H1 (cell line): ENCODE results near the gene SRRM5. TPM values are rescaled to one million over a fixed set of nuclear protein-coding genes. Genes with fewer than 3 reads are reported as not detected.

Source experiments
- CTCF ChIA-PET: fragments of 300-600 bp; sonication (Branson Sonifier 250); formaldehyde crosslinking; loops from one replicate; lab custom pipeline; 2021; ENCODE audit not compliant: partially characterized antibody; lab: Charles Lee
- POLR2A ChIA-PET: fragments of 300-600 bp; sonication (Branson Sonifier 250); formaldehyde crosslinking; loops from one replicate; lab custom pipeline; 2021; ENCODE audit warnings: inconsistent platforms; ENCODE audit not compliant: partially characterized antibody; lab: Charles Lee
- DNase-seq, 2 experiments: peaks; one replicate each; pipeline versions ENCODE4 v3.0.0 to v3.0.0-alpha.2; 2010 to 2022; ENCODE audit warnings: low spot score in 2 of 2, low read depth in 1 of 2, mixed read lengths in 1 of 2
- FAIRE-seq: peaks from 2 replicates; lab custom pipeline; 2011; peaks lifted over from hg19 to GRCh38; lab: Jason Lieb, UNC
- H2AFZ ChIP-seq: 2 replicates; pipeline ENCODE4 v1.8.1; 2012; ENCODE audit warnings: low read length, inconsistent platforms
- H2AK5ac ChIP-seq: 2 replicates; pipeline ENCODE4 v1.6.1; 2013; ENCODE audit warnings: low read depth, low read length
- H2BK120ac ChIP-seq: replicated peaks from 2 replicates; pipeline ENCODE3; 2013; ENCODE audit warnings: low read depth, low read length, inconsistent platforms
- H2BK12ac ChIP-seq: 2 replicates; pipeline ENCODE4 v1.6.1; 2013; ENCODE audit warnings: low read depth, low read length
- H2BK15ac ChIP-seq: 2 replicates; pipeline ENCODE4 v1.6.1; 2013; ENCODE audit warnings: low read length
- H2BK20ac ChIP-seq: 2 replicates; pipeline ENCODE4 v1.6.1; 2013; ENCODE audit warnings: low read length
- H2BK5ac ChIP-seq: 2 replicates; pipeline ENCODE4 v1.6.1; 2013; ENCODE audit warnings: low read depth, low read length
- H3K14ac ChIP-seq: 2 replicates; pipeline ENCODE4 v1.6.1; 2013; ENCODE audit warnings: inconsistent platforms; ENCODE audit not compliant: insufficient read length
- H3K18ac ChIP-seq: 2 replicates; pipeline ENCODE4 v1.6.1; 2013; ENCODE audit warnings: low read length; ENCODE audit errors: extremely low read depth
- H3K23ac ChIP-seq: 2 replicates; pipeline ENCODE4 v1.6.1; 2013; ENCODE audit warnings: inconsistent platforms; ENCODE audit not compliant: insufficient read length
- H3K23me2 ChIP-seq: 2 replicates; pipeline ENCODE4 v1.6.1; 2013; ENCODE audit warnings: low read depth, low read length
- H3K27ac ChIP-seq: 2 replicates; pipeline ENCODE4 v1.6.1; 2011; ENCODE audit warnings: low read depth, low read length, inconsistent platforms
- H3K27me3 ChIP-seq, 4 experiments: replicated peaks in 1 of 4; 1 replicate in 1 of 4; 2 replicates in 3 of 4; pipeline versions ENCODE4 v1.6.1 to v1.8.1; 2011 to 2013; ENCODE audit warnings: low read length in 3 of 4, mild to moderate bottlenecking in 3 of 4, inconsistent platforms in 2 of 4, mixed read lengths in 2 of 4, moderate library complexity in 1 of 4; ENCODE audit not compliant: control insufficient read depth in 3 of 4, insufficient read depth in 3 of 4; ENCODE audit errors: extremely low read depth in 1 of 4
- H3K36me3 ChIP-seq, 4 experiments: 2 replicates each; pipeline versions ENCODE4 v1.6.1 to v1.8.1; 2011 to 2013; ENCODE audit warnings: mild to moderate bottlenecking in 4 of 4, low read length in 3 of 4, moderate library complexity in 2 of 4, control low read depth in 1 of 4, inconsistent platforms in 1 of 4; ENCODE audit not compliant: insufficient read depth in 4 of 4, control insufficient read depth in 2 of 4
- H3K4ac ChIP-seq: replicated peaks from 2 replicates; pipeline ENCODE3; 2013; ENCODE audit warnings: low read length, low read depth, mixed read lengths, inconsistent platforms; ENCODE audit not compliant: insufficient read length
- H3K4me1 ChIP-seq, 4 experiments: replicated peaks in 1 of 4; 1 replicate in 1 of 4; 2 replicates in 3 of 4; pipeline versions ENCODE4 v1.6.1 to v1.8.1; 2011 to 2013; ENCODE audit warnings: low read length in 3 of 4, inconsistent platforms in 2 of 4, mixed read lengths in 1 of 4; ENCODE audit not compliant: insufficient read depth in 4 of 4, control insufficient read depth in 3 of 4
- H3K4me2 ChIP-seq, 2 experiments: 2 replicates each; pipeline versions ENCODE4 v1.6.1 to v1.8.1; 2011 to 2013; ENCODE audit warnings: low read depth in 2 of 2, low read length in 2 of 2, control low read depth in 1 of 2, inconsistent platforms in 1 of 2, mild to moderate bottlenecking in 1 of 2; ENCODE audit not compliant: insufficient read depth in 1 of 2
- H3K4me3 ChIP-seq, 4 experiments: fragments of 200-600, 300-600 bp in 1 of 4; sonication (generic), shearing (Covaris generic), sonication (Bioruptor Twin) in 1 of 4; 2 replicates each; pipeline versions ENCODE4 v1.5.1 to v1.8.1; 2011 to 2016; ENCODE audit warnings: low read length in 4 of 4, low read depth in 3 of 4, control low read depth in 2 of 4, inconsistent platforms in 2 of 4, mild to moderate bottlenecking in 2 of 4, mixed read lengths in 1 of 4, moderate library complexity in 1 of 4; ENCODE audit not compliant: insufficient read depth in 2 of 4; ENCODE audit errors: extremely low read depth in 1 of 4
- H3K56ac ChIP-seq: replicated peaks from 2 replicates; pipeline ENCODE3; 2013; ENCODE audit warnings: low read depth, mild to moderate bottlenecking, mixed read lengths, low read length, inconsistent platforms; ENCODE audit not compliant: insufficient read length
- H3K79me1 ChIP-seq: 2 replicates; pipeline ENCODE4 v1.6.1; 2013; ENCODE audit warnings: low read depth, low read length, control low read depth
- H3K79me2 ChIP-seq, 2 experiments: 2 replicates each; pipeline versions ENCODE4 v1.6.1 to v1.8.1; 2012 to 2013; ENCODE audit warnings: low read length in 2 of 2, mild to moderate bottlenecking in 2 of 2, inconsistent platforms in 1 of 2; ENCODE audit not compliant: insufficient read depth in 2 of 2, control insufficient read depth in 1 of 2
- H3K9ac ChIP-seq, 4 experiments: replicated peaks in 1 of 4; 1 replicate in 1 of 4; 2 replicates in 3 of 4; pipeline versions ENCODE4 v1.6.1 to v1.8.1; 2011 to 2013; ENCODE audit warnings: low read depth in 3 of 4, low read length in 3 of 4, control low read depth in 2 of 4, mild to moderate bottlenecking in 2 of 4, moderate library complexity in 2 of 4, inconsistent platforms in 1 of 4; ENCODE audit errors: extremely low read depth in 1 of 4
- H3K9me3 ChIP-seq, 2 experiments: 2 replicates each; pipeline versions ENCODE4 v1.6.1 to v1.8.1; 2012 to 2013; ENCODE audit warnings: mild to moderate bottlenecking in 2 of 2, moderate library complexity in 2 of 2, control low read depth in 1 of 2, inconsistent platforms in 1 of 2, low read depth in 1 of 2, low read length in 1 of 2, mixed read lengths in 1 of 2; ENCODE audit not compliant: insufficient read depth in 2 of 2
- H4K20me1 ChIP-seq, 2 experiments: replicated peaks in 1 of 2; 2 replicates each; pipeline versions ENCODE3 to v1.8.1; 2011 to 2013; ENCODE audit warnings: inconsistent platforms in 2 of 2, low read length in 2 of 2, mild to moderate bottlenecking in 1 of 2; ENCODE audit not compliant: insufficient read depth in 2 of 2, control insufficient read depth in 1 of 2
- H4K5ac ChIP-seq: 2 replicates; pipeline ENCODE4 v1.6.1; 2013; ENCODE audit warnings: low read length, low read depth, mixed read lengths, inconsistent platforms; ENCODE audit not compliant: insufficient read length
- H4K8ac ChIP-seq: 2 replicates; pipeline ENCODE4 v1.8.0; 2013; ENCODE audit warnings: mild to moderate bottlenecking, moderate library complexity, low read length, inconsistent platforms; ENCODE audit not compliant: insufficient read depth; ENCODE audit errors: extremely low read depth
- H4K91ac ChIP-seq: replicated peaks from 2 replicates; pipeline ENCODE3; 2013; ENCODE audit warnings: low read length, mixed read lengths, inconsistent platforms; ENCODE audit not compliant: insufficient read length
- ATF2 ChIP-seq: IDR thresholded peaks from 2 replicates; pipeline ENCODE4 v1.6.1; 2012; ENCODE audit warnings: low read length, inconsistent platforms
- CBX5 ChIP-seq: fragments of 300-800, 300-1000 bp; sonication (generic); IDR thresholded peaks from 2 replicates; pipeline ENCODE4 v1.7.1; 2016; ENCODE audit warnings: antibody characterized with exemption, low read length, low read depth
- CEBPB ChIP-seq: IDR thresholded peaks from 2 replicates; pipeline ENCODE4 v1.6.1; 2012; ENCODE audit warnings: low read depth, low read length
- E2F6 ChIP-seq: IDR thresholded peaks from 2 replicates; pipeline ENCODE4 v1.6.1; 2012; ENCODE audit warnings: inconsistent platforms
- JUN ChIP-seq: IDR thresholded peaks from 2 replicates; pipeline ENCODE4 v1.6.1; 2011; ENCODE audit warnings: low read depth, mild to moderate bottlenecking, improper control_type of control experiment, low read length
- KDM5A ChIP-seq: fragments of 200-600 bp; IDR thresholded peaks from 2 replicates; pipeline ENCODE4 v1.7.1; 2012; ENCODE audit warnings: mild to moderate bottlenecking, low read length, inconsistent platforms, mixed read lengths
- RNF2 ChIP-seq: fragments of 200-900, 300-1000 bp; sonication (generic); IDR thresholded peaks from 2 replicates; pipeline ENCODE4 v1.7.1; 2016; ENCODE audit warnings: borderline replicate concordance, low read depth, mild to moderate bottlenecking, antibody characterized with exemption, low read length; ENCODE audit not compliant: poor library complexity, severe bottlenecking; ENCODE audit errors: missing control alignments
- RXRA ChIP-seq: IDR thresholded peaks from 2 replicates; pipeline ENCODE4 v1.6.1; 2011; ENCODE audit warnings: low read depth, mild to moderate bottlenecking, low read length, moderate library complexity; ENCODE audit not compliant: insufficient read depth
- SP2 ChIP-seq: IDR thresholded peaks from 2 replicates; pipeline ENCODE4 v1.6.1; 2012; ENCODE audit warnings: mild to moderate bottlenecking, low read length, inconsistent platforms
- WGBS, 2 experiments: shearing (Covaris generic) in 1 of 2; methylation state at CpG; one replicate each; pipeline versions ENCODE4 v1.1.6 to v1.1.7; 2013 to 2015; ENCODE audit warnings: low lambda C conversion rate in 2 of 2, mixed read lengths in 2 of 2, inconsistent platforms in 1 of 2, low coverage in 1 of 2, missing lambda C conversion rate in 1 of 2; ENCODE audit not compliant: insufficient replicate concordance in 2 of 2, insufficient coverage in 1 of 2, insufficient read length in 1 of 2; ENCODE audit errors: extremely low coverage in 1 of 2, missing lambda C conversion rate in 1 of 2; 5-methylcytosine and 5-hydroxymethylcytosine counted together
- polyA plus RNA-seq, 7 experiments: library from polyadenylated mRNA; depleted of rRNA in 3 of 7; stranded (reverse) in 5 of 7; unstranded in 2 of 7; fragments of >200 nt in 5 of 7; fragments of 200-250 nt in 2 of 7; gene quantifications; 1 replicate in 5 of 7; 2 replicates in 1 of 7; 4 replicates in 1 of 7; pipeline versions ENCODE4 v1.2.1 to v1.2.3, GENCODE V29; 2011 to 2013; ENCODE audit warnings: missing spikeins in 2 of 7, mixed read lengths in 2 of 7
- total RNA-seq: library from RNA; stranded (reverse); fragmentation: NEBNext Ultra II Directional; extraction: Animal tissue kit (Norgen Biotek cat#: 25700); gene quantifications from 2 replicates; pipeline ENCODE4 v1.2.1, GENCODE V29; 2021
- TF ChIP-seq, protein P1 (sequence below): IDR thresholded peaks from 2 replicates; pipeline ENCODE4 v1.6.1; 2011; ENCODE audit warnings: low read length, improper control_type of control experiment

Gene SRRM5
- total and polyA plus RNA-seq, 2 of the 8 experiments (the other 6 are each of a cell fraction or from before 2014, with no cell fraction given) = 0.06 to 0.11 TPM

DNA sequence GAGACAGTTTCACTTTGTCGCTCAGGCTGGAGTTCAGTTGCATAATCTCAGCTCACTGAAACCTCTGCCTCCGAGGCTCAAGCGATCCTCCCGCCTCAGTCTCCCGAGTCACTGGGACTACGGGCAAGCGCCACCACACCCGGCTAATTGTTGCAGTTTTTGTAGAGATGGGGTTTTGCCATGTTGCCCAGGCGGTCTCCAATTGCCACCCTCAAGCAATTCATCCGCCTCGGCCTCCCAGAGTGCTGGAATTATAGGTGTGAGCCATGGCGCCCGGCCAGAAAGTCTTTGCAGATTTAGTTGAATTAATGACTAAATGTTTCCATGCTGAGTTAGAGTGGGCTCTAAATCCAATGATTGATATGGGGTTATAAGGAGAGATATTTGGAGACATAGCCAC, 32.3 kb downstream of the SRRM5 start:
- Histone ChIP-seq H2BK5ac (no peak overlapping the region), H4K8ac (no peak overlapping the region), H2BK20ac (no peak overlapping the region), H3K4ac (no peak overlapping the region), H3K9ac (no peak overlapping the region), H2AK5ac (no peak overlapping the region), H3K4me1 (peaks cover 0 to 8% (median 1%) of the 10 kb centered on the region in 4 experiments; a peak in 1 of 7 replicates), H3K27me3 (peaks cover 6 to 25% (median 17%) of the 10 kb centered on the region in 4 experiments; a peak in 6 of 7 replicates), H4K5ac (no peak overlapping the region), H3K9me3 (no peaks in the 10 kb centered on the region; a peak in 1 of 4 replicates), H3K79me2 (no peaks in the 10 kb centered on the region), H2BK15ac (no peak overlapping the region), H3K23me2 (peaks cover 7% of the 10 kb centered on the region), H4K20me1 (no peaks in the 10 kb centered on the region), H4K91ac (no peak overlapping the region), H2BK120ac (no peak overlapping the region), H3K14ac (no peak overlapping the region), H3K4me3 (no peak overlapping the region), H3K18ac (no peak overlapping the region), H3K23ac (no peak overlapping the region), H2BK12ac (no peak overlapping the region), H3K4me2 (no peak overlapping the region), H3K56ac (no peak overlapping the region), H3K36me3 (peaks cover 4 to 10% (median 6%) of the 10 kb centered on the region in 4 experiments; a peak in 5 of 8 replicates), H2AFZ (no peak overlapping the region), H3K27ac (no peak overlapping the region), H3K79me1 (no peaks in the 10 kb centered on the region)
- no peak for FAIRE-seq
- CTCF ChIA-PET = interaction anchor here (0.6 to 1.4 kb wide), 2 partner anchors 22 to 50 kb away, joined by 3 to 5 read pairs; no protein-coding TSS in a partner anchor
- WGBS, 2 experiments = 91% methylated on average over 13 of the region's 13 CpGs; no CpG with 5 or more reads in 1 of the 2 experiments
- DNase-seq = no peak
- POLR2A ChIA-PET = no interaction called here
- no peak for TF ChIP-seq E2F6
- TF ChIP-seq KDM5A = no peak
- no peak for TF ChIP-seq RXRA
- TF ChIP-seq JUN = no peak
- no peak for TF ChIP-seq CEBPB
- TF ChIP-seq ATF2 = no peak
- no peak for TF ChIP-seq RNF2
- TF ChIP-seq CBX5 = no peak
- TF ChIP-seq SP2 = no peak
- TF ChIP-seq, protein P1, sequence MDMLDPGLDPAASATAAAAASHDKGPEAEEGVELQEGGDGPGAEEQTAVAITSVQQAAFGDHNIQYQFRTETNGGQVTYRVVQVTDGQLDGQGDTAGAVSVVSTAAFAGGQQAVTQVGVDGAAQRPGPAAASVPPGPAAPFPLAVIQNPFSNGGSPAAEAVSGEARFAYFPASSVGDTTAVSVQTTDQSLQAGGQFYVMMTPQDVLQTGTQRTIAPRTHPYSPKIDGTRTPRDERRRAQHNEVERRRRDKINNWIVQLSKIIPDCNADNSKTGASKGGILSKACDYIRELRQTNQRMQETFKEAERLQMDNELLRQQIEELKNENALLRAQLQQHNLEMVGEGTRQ = no peak
